Panc1 (cell line): ENCODE data around the gene CASTOR1. TPM values are rescaled to one million over a fixed set of nuclear protein-coding genes. Genes with fewer than 3 reads are reported as not detected.

Experiments used
- ATAC-seq: fragments of 200-7000 bp; cut with Tn5 transposase; 2 replicates; pipeline ENCODE4 v1.9.1; 2020; ENCODE audit warnings: mild to moderate bottlenecking, moderate library complexity
- BruUV-seq: library from RNA; stranded (reverse); fragments of 400-500 nt; replicated peaks from 2 replicates; lab custom pipeline; 2021; lab: Mats Ljungman, UMichigan
- CTCF ChIA-PET: fragments of 300-600 bp; sonication (Branson Sonifier 250); formaldehyde crosslinking; loops from one replicate; lab custom pipeline; 2022; ENCODE audit warnings: antibody characterized with exemption; lab: Charles Lee
- POLR2A ChIA-PET: fragments of 300-600 bp; sonication (Branson Sonifier 250); formaldehyde crosslinking; loops from one replicate; lab custom pipeline; 2022; ENCODE audit warnings: antibody characterized with exemption; lab: Charles Lee
- DNase-seq: peaks from one replicate; pipeline ENCODE4 v3.0.0-alpha.2; 2010; ENCODE audit warnings: low read depth, low spot score
- H3K27ac ChIP-seq: 2 replicates; pipeline ENCODE4 v1.5.1; 2011; ENCODE audit warnings: mild to moderate bottlenecking, low read length, inconsistent platforms
- H3K27me3 ChIP-seq: fragments of 200-500 bp; sonication (Bioruptor generic); 2 replicates; pipeline ENCODE4 v1.6.0; 2014; ENCODE audit warnings: low read length, inconsistent platforms; ENCODE audit not compliant: control insufficient read depth, insufficient read depth
- H3K36me3 ChIP-seq: fragments of 200-500 bp; sonication (Bioruptor generic); 2 replicates; pipeline ENCODE4 v1.5.1; 2014; ENCODE audit warnings: inconsistent platforms, mild to moderate bottlenecking, low read length, moderate library complexity; ENCODE audit not compliant: control insufficient read depth, insufficient read depth
- H3K4me1 ChIP-seq: 2 replicates; pipeline ENCODE4 v1.5.1; 2011; ENCODE audit warnings: inconsistent platforms, mild to moderate bottlenecking, low read length, moderate library complexity; ENCODE audit not compliant: control insufficient read depth, insufficient read depth
- H3K4me3 ChIP-seq, 2 experiments: 2 replicates each; pipeline ENCODE4 v1.5.1; 2011 to 2012; ENCODE audit warnings: low read depth in 2 of 2, low read length in 2 of 2, mild to moderate bottlenecking in 2 of 2, inconsistent platforms in 1 of 2, moderate library complexity in 1 of 2
- H3K9me3 ChIP-seq: fragments of 200-500 bp; sonication (Bioruptor generic); 2 replicates; pipeline ENCODE4 v1.5.1; 2014; ENCODE audit warnings: low read depth, mild to moderate bottlenecking, inconsistent platforms, low read length, moderate library complexity; ENCODE audit not compliant: control insufficient read depth, insufficient read depth
- CTCF ChIP-seq: fragments of 450-650 bp; IDR thresholded peaks from 2 replicates; pipeline ENCODE4 v1.5.1; 2017; ENCODE audit warnings: mild to moderate bottlenecking
- POLR2AphosphoS5 ChIP-seq: IDR thresholded peaks from 2 replicates; pipeline ENCODE4 v1.6.1; 2012; ENCODE audit warnings: mild to moderate bottlenecking, low read depth, low read length, moderate library complexity
- REST ChIP-seq, 2 experiments: IDR thresholded peaks; 2 replicates each; pipeline ENCODE4 v1.6.1; 2011 to 2012; ENCODE audit warnings: low read depth in 2 of 2, control low read depth in 1 of 2, low read length in 1 of 2, mild to moderate bottlenecking in 1 of 2, moderate library complexity in 1 of 2; ENCODE audit not compliant: insufficient read depth in 1 of 2
- SIN3A ChIP-seq: IDR thresholded peaks from 2 replicates; pipeline ENCODE4 v1.6.1; 2012; ENCODE audit warnings: low read depth, mild to moderate bottlenecking, low read length, moderate library complexity, borderline replicate concordance; ENCODE audit not compliant: insufficient read depth
- TCF7L2 ChIP-seq: IDR thresholded peaks from 2 replicates; pipeline ENCODE4 v1.6.1; 2011; ENCODE audit warnings: mild to moderate bottlenecking, low read depth, low read length, inconsistent platforms
- in situ Hi-C: cut with HindIII; loops from 2 replicates; pipeline ENCODE4 v1.10.0; 2016; ENCODE audit warnings: low sequenced_read_pairs, low pct_unique_long_range_greater_than_20kb
- intact Hi-C: fragments of 100-400 bp; cut with micrococcal nuclease; formaldehyde crosslinking; loops from one replicate; pipeline ENCODE4 v1.10.0; 2022; ENCODE audit not compliant: unreplicated experiment
- total RNA-seq: library from RNA; stranded (reverse); gene quantifications from one replicate; pipeline ENCODE4 v1.2.1, GENCODE V29; 2021; ENCODE audit not compliant: unreplicated experiment

CASTOR1 gene
- total RNA-seq, 1 experiment from 2014 or later: 6.7 TPM

GRCh38 chr22:30244641-30245040 lies 44.7 kb downstream of the CASTOR1 start:
- POLR2A ChIA-PET: interaction anchor here (0.6 kb wide), 1 partner anchor 53 kb away, joined by 3 read pairs; no protein-coding TSS in a partner anchor
- in situ Hi-C loops (no loop called here), intact Hi-C loops (loop anchor here (5.0 kb wide), 2 partner anchors 32 to 137 kb away; no protein-coding TSS in a partner anchor)
- DNase-seq (no peak), ATAC-seq (no peak)
- no TSS peak for BruUV-seq
- H3K27me3 ChIP-seq: no peaks in the 10 kb centered on the region
- peaks cover 75% of the 10 kb centered on the region for H3K4me1 ChIP-seq
- CTCF ChIA-PET: no interaction called here
- no peaks in the 10 kb centered on the region for H3K9me3 ChIP-seq
- H3K27ac ChIP-seq: peak overlapping the region; percentile 95
- TF ChIP-seq POLR2AphosphoS5 (0 out of 2 replicates have a peak, but pooled peaks have one; percentile 23), SIN3A (no peak)
- no peak overlapping the region for H3K4me3 ChIP-seq
- no peaks in the 10 kb centered on the region; the same call in 1 of the 2 replicates for H3K36me3 ChIP-seq

DNA sequence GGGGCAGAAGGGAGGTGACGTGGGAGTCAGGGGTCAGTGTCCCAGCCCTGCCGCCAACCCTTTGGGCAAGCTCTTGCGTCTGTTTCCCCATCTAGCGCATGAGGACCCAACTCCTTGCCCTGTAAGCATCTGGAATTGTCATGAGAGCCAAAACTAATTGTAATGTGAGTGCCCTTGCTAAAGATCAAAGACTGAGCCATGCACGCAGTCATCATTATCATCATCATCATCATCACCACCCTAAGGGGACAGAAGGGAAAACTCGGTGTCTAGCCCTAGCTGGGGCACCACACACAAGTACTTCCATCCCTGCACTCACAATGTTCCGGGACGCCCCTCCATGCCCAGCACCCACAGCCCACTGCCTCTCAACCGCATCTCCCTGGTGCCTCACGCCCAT lies 45.2 kb downstream of the CASTOR1 start:
- no peaks in the 10 kb centered on the region for H3K27me3 ChIP-seq
- TF ChIP-seq TCF7L2 (peak; percentile 58; the same call in 1 of the 2 replicates), SIN3A (no peak)
- intact Hi-C loops: loop anchor here (5.0 kb wide), 1 partner anchor 137 kb away; no protein-coding TSS in a partner anchor
- no peak for DNase-seq
- no TSS peak for BruUV-seq
- ChIA-PET POLR2A (interaction anchor here (0.5 kb wide), 1 partner anchor 178 kb away, joined by 3 read pairs; no protein-coding TSS in a partner anchor), CTCF (no interaction called here)
- no peaks in the 10 kb centered on the region; the same call in 1 of the 2 replicates for H3K36me3 ChIP-seq
- H3K4me1 ChIP-seq: peaks cover 75% of the 10 kb centered on the region
- in situ Hi-C loops: no loop called here
- H3K4me3 ChIP-seq: no peak overlapping the region
- H3K27ac ChIP-seq: peak overlapping the region; percentile 95
- ATAC-seq: no peak
- no peaks in the 10 kb centered on the region for H3K9me3 ChIP-seq

DNA sequence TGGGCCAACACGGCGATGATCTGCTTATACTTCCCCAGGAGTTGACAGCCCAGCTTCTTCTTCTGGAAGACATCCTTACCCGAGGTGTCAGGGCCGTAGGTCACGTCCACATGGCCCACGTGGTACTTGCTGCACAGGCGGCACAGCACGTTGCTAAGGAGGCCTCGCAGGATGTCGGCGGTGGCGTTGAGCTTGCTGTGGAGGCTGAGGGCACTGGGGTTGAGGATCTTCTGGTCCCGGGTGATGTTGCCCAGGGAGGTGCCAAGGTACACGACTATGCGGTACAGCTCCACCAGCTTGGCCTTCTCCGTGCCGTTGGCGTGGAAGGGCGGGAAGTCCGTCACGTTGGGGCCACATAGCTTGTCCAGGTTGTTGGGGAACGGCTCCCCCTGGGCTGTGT lies 45.6 kb downstream of the CASTOR1 start:
- no TSS peak for BruUV-seq
- CTCF ChIA-PET: interaction anchor here (0.5 kb wide), 1 partner anchor 390 kb away, joined by 11 read pairs; no protein-coding TSS in a partner anchor
- Histone ChIP-seq H3K27me3 (no peaks in the 10 kb centered on the region), H3K4me1 (peaks cover 75% of the 10 kb centered on the region), H3K9me3 (no peaks in the 10 kb centered on the region), H3K27ac (peak overlapping the region; percentile 95), H3K4me3 (no peak overlapping the region), H3K36me3 (no peaks in the 10 kb centered on the region; the same call in 1 of the 2 replicates)
- intact Hi-C loops (loop anchor here (5.0 kb wide), 1 partner anchor 136 kb away; no protein-coding TSS in a partner anchor), in situ Hi-C loops (no loop called here)
- TF ChIP-seq TCF7L2: no peak
- no peak for TF ChIP-seq SIN3A
- TF ChIP-seq POLR2AphosphoS5: no peak
- no peak for TF ChIP-seq CTCF
- TF ChIP-seq REST (IDR thresholded peaks at IDR 0.05; ENCODE audit: insufficient read depth in 1 of 2, low read depth in 2 of 2, low read length in 1 of 2): no peak
- ATAC-seq (no peak), DNase-seq (no peak)
- POLR2A ChIA-PET: interaction anchor here (0.5 kb wide), 1 partner anchor 178 kb away, joined by 3 read pairs; no protein-coding TSS in a partner anchor
